Measurements from ENCODE around the gene MED20.

Gene MED20

GRCh38 chr6:41920921-41921711 is at the start of gene MED20, which contains the start of gene BYSL:
TSS of gene MED20 (minus strand) at chr6:41921139. CDS start at chr6:41921018, 121 bp downstream.
TSS of gene BYSL (plus strand) at chr6:41921499. CDS start at chr6:41921563, 64 bp downstream.
- peak; percentile 94 to 95 for DNase-seq
- H3K27ac Mint-ChIP-seq: peak within 1 kb of the TSS; percentile 99
- H3K9me3 Mint-ChIP-seq: no peaks in the 10 kb centered on the region
- peak within 1 kb of the TSS; percentile 97 to 100 for H3K4me3 Mint-ChIP-seq
- peak; percentile 95 for ATAC-seq
- peaks cover 58% of the 10 kb centered on the region for H3K4me1 Mint-ChIP-seq
- no peaks in the 10 kb centered on the region for H3K27me3 Mint-ChIP-seq

GRCh38 chr6:41970436-41970846 is 49.5 kb upstream of the MED20 start:
- Mint-ChIP-seq H3K27ac (peak overlapping the region; percentile 96 to 97), H3K9me3 (no peaks in the 10 kb centered on the region), H3K27me3 (no peaks in the 10 kb centered on the region), H3K4me3 (peak overlapping the region; percentile 64 to 74), H3K4me1 (peaks cover 89% of the 10 kb centered on the region)
- DNase-seq: peak in 1 of 2 donors; percentile 51
- peak; percentile 87 for ATAC-seq

- no peaks in the 10 kb centered on the region for H3K9me3 Mint-ChIP-seq
- DNase-seq (no peak), ATAC-seq (no peak)
- H3K4me3 Mint-ChIP-seq: peak overlapping the region in 1 of 2 donors; percentile 43
- peaks cover 87% of the 10 kb centered on the region for H3K4me1 Mint-ChIP-seq
- peak overlapping the region; percentile 45 to 70 for H3K27ac Mint-ChIP-seq
- no peaks in the 10 kb centered on the region for H3K27me3 Mint-ChIP-seq
Observed at GRCh38 chr6:41967312-41968287, 46.7 kb upstream of the MED20 start.

GRCh38 chr6:41966961-41967311 is 46.0 kb upstream of the MED20 start:
- ATAC-seq (no peak), DNase-seq (no peak)
- Mint-ChIP-seq H3K4me1 (peaks cover 84% of the 10 kb centered on the region), H3K27me3 (no peaks in the 10 kb centered on the region), H3K4me3 (no peak overlapping the region), H3K9me3 (peaks cover 0 to 1% of the 10 kb centered on the region in 2 donors), H3K27ac (peak overlapping the region; percentile 45 to 85)

GRCh38 chr6:41966214-41966920 is 45.4 kb upstream of the MED20 start:
- H3K4me3 Mint-ChIP-seq: no peak overlapping the region
- peaks cover 86% of the 10 kb centered on the region for H3K4me1 Mint-ChIP-seq
- peaks cover 0 to 7% of the 10 kb centered on the region in 2 donors for H3K9me3 Mint-ChIP-seq
- H3K27me3 Mint-ChIP-seq: no peaks in the 10 kb centered on the region
- no peak for ATAC-seq
- no peak for DNase-seq
- H3K27ac Mint-ChIP-seq: no peak overlapping the region

GRCh38 chr6:41965429-41966213 is 44.7 kb upstream of the MED20 start:
- no peaks in the 10 kb centered on the region for H3K27me3 Mint-ChIP-seq
- H3K27ac Mint-ChIP-seq: peak overlapping the region in 1 of 2 donors; percentile 50
- no peak for DNase-seq
- H3K9me3 Mint-ChIP-seq: peaks cover 0 to 7% of the 10 kb centered on the region in 2 donors
- ATAC-seq: no peak
- no peak overlapping the region for H3K4me3 Mint-ChIP-seq
- peaks cover 86% of the 10 kb centered on the region for H3K4me1 Mint-ChIP-seq

GRCh38 chr6:41964201-41964887 is 43.4 kb upstream of the MED20 start:
- peak overlapping the region; percentile 0 to 23 for H3K27ac Mint-ChIP-seq
- peak in 1 of 2 donors; percentile 45 for DNase-seq
- H3K27me3 Mint-ChIP-seq: no peaks in the 10 kb centered on the region
- ATAC-seq: peak; percentile 69
- H3K4me3 Mint-ChIP-seq: no peak overlapping the region
- peaks cover 85% of the 10 kb centered on the region for H3K4me1 Mint-ChIP-seq
- peaks cover 0 to 7% of the 10 kb centered on the region in 2 donors for H3K9me3 Mint-ChIP-seq

- Mint-ChIP-seq H3K4me3 (peak overlapping the region in 1 of 2 donors; percentile 44), H3K4me1 (peaks cover 85% of the 10 kb centered on the region), H3K9me3 (peaks cover 8 to 12% of the 10 kb centered on the region in 2 donors), H3K27me3 (no peaks in the 10 kb centered on the region), H3K27ac (peak overlapping the region; percentile 13 to 90)
- peak; percentile 40 for ATAC-seq
- DNase-seq: no peak
Observed at GRCh38 chr6:41963371-41963770, 42.4 kb upstream of the MED20 start.

GRCh38 chr6:41960028-41960427 is 39.1 kb upstream of the MED20 start:
- ATAC-seq (no peak), DNase-seq (no peak)
- Mint-ChIP-seq H3K27me3 (no peaks in the 10 kb centered on the region), H3K27ac (no peak overlapping the region), H3K9me3 (peaks cover 10 to 12% of the 10 kb centered on the region in 2 donors), H3K4me3 (no peak overlapping the region), H3K4me1 (peaks cover 86% of the 10 kb centered on the region)

GRCh38 chr6:41958022-41958856 is 37.3 kb upstream of the MED20 start:
- H3K4me1 Mint-ChIP-seq: peaks cover 82% of the 10 kb centered on the region

GRCh38 chr6:41957117-41957516 is 36.2 kb upstream of the MED20 start:
- DNase-seq (no peak), ATAC-seq (no peak)
- Mint-ChIP-seq H3K4me3 (peak overlapping the region; percentile 9 to 46), H3K4me1 (peaks cover 85% of the 10 kb centered on the region), H3K27me3 (no peaks in the 10 kb centered on the region), H3K9me3 (peaks cover 10 to 12% of the 10 kb centered on the region in 2 donors), H3K27ac (peak overlapping the region; percentile 95 to 97)

More at GRCh38 chr6:41958022-41958856, 37.3 kb upstream of the MED20 start:
- Mint-ChIP-seq H3K27ac (peak overlapping the region; percentile 95 to 97), H3K27me3 (no peaks in the 10 kb centered on the region), H3K9me3 (peaks cover 10 to 12% of the 10 kb centered on the region in 2 donors), H3K4me3 (peak overlapping the region; percentile 48 to 62)
- peak; percentile 34 to 61 for DNase-seq
- ATAC-seq: peak; percentile 90

GRCh38 chr6:41955412-41955811 is 34.5 kb upstream of the MED20 start:
- Mint-ChIP-seq H3K27me3 (no peaks in the 10 kb centered on the region), H3K27ac (peak overlapping the region in 1 of 2 donors; percentile 71), H3K4me1 (peaks cover 85% of the 10 kb centered on the region), H3K9me3 (peaks cover 5 to 10% of the 10 kb centered on the region in 2 donors), H3K4me3 (no peak overlapping the region)
- ATAC-seq: no peak
- no peak for DNase-seq

- peaks cover 85% of the 10 kb centered on the region for H3K4me1 Mint-ChIP-seq
- ATAC-seq: no peak
Observed at GRCh38 chr6:41954668-41955067, 33.7 kb upstream of the MED20 start.

More at GRCh38 chr6:41954668-41955067, 33.7 kb upstream of the MED20 start:
- Mint-ChIP-seq H3K4me3 (no peak overlapping the region), H3K9me3 (peaks cover 5 to 10% of the 10 kb centered on the region in 2 donors), H3K27ac (peak overlapping the region; percentile 28 to 35), H3K27me3 (no peaks in the 10 kb centered on the region)
- DNase-seq: no peak
